ENCODE data around the gene STAB1.

STAB1 gene

GRCh38 chr3:52527732-52528585 lies 32.8 kb downstream of the STAB1 start:
- in situ Hi-C loops (cut with HindIII; ENCODE audit: low pct_ligation_motif_present, low pct_unique_long_range_greater_than_20kb, low sequenced_read_pairs) = no loop called here

GRCh38 chr3:52528586-52529375 lies 33.6 kb downstream of the STAB1 start:
- no peak for DNase-seq
- in situ Hi-C loops (cut with HindIII; ENCODE audit: low pct_ligation_motif_present, low pct_unique_long_range_greater_than_20kb, low sequenced_read_pairs) = no loop called here

More at GRCh38 chr3:52527732-52528585, 32.8 kb downstream of the STAB1 start:
- DNase-seq = no peak

- in situ Hi-C loops (cut with HindIII; ENCODE audit: low pct_ligation_motif_present, low pct_unique_long_range_greater_than_20kb, low sequenced_read_pairs) = no loop called here
- no peak for DNase-seq
Observed at GRCh38 chr3:52529376-52530333, 34.5 kb downstream of the STAB1 start.

GRCh38 chr3:52530918-52531826 lies 36.0 kb downstream of the STAB1 start:
- in situ Hi-C loops (cut with HindIII; ENCODE audit: low pct_ligation_motif_present, low pct_unique_long_range_greater_than_20kb, low sequenced_read_pairs) = no loop called here
- DNase-seq = no peak

GRCh38 chr3:52531860-52532516 lies 36.9 kb downstream of the STAB1 start:
- DNase-seq = no peak
- in situ Hi-C loops (cut with HindIII; ENCODE audit: low pct_ligation_motif_present, low pct_unique_long_range_greater_than_20kb, low sequenced_read_pairs) = no loop called here

- no peak for DNase-seq
- in situ Hi-C loops (cut with HindIII; ENCODE audit: low pct_ligation_motif_present, low pct_unique_long_range_greater_than_20kb, low sequenced_read_pairs) = no loop called here
Observed at GRCh38 chr3:52532517-52532837, 37.3 kb downstream of the STAB1 start.

- in situ Hi-C loops (cut with HindIII; ENCODE audit: low pct_ligation_motif_present, low pct_unique_long_range_greater_than_20kb, low sequenced_read_pairs) = no loop called here
Observed at GRCh38 chr3:52532838-52533622, 37.9 kb downstream of the STAB1 start.

GRCh38 chr3:52533623-52534280 lies 38.6 kb downstream of the STAB1 start, which contains the start of gene NT5DC2:
TSS of gene NT5DC2 (minus strand) at chr3:52533857. CDS start at chr3:52533737, 120 bp downstream.
- in situ Hi-C loops (cut with HindIII; ENCODE audit: low pct_ligation_motif_present, low pct_unique_long_range_greater_than_20kb, low sequenced_read_pairs) = no loop called here
- peak; percentile 75 for DNase-seq

More at GRCh38 chr3:52532838-52533622, 37.9 kb downstream of the STAB1 start:
- DNase-seq = peak; percentile 17

GRCh38 chr3:52534281-52535183 lies 39.4 kb downstream of the STAB1 start:
- in situ Hi-C loops (cut with HindIII; ENCODE audit: low pct_ligation_motif_present, low pct_unique_long_range_greater_than_20kb, low sequenced_read_pairs) = no loop called here
- no peak for DNase-seq

- no peak for DNase-seq
- in situ Hi-C loops (cut with HindIII; ENCODE audit: low pct_ligation_motif_present, low pct_unique_long_range_greater_than_20kb, low sequenced_read_pairs) = no loop called here
Observed at GRCh38 chr3:52535411-52536111, 40.4 kb downstream of the STAB1 start.

GRCh38 chr3:52536112-52536368 lies 40.9 kb downstream of the STAB1 start:
- in situ Hi-C loops (cut with HindIII; ENCODE audit: low pct_ligation_motif_present, low pct_unique_long_range_greater_than_20kb, low sequenced_read_pairs) = no loop called here
- DNase-seq = no peak

GRCh38 chr3:52536369-52537164 lies 41.4 kb downstream of the STAB1 start, which contains the start of gene UQCC5:
TSS of gene UQCC5 (plus strand) at chr3:52536605. CDS start at chr3:52536756, 151 bp downstream.
- DNase-seq = peak; percentile 97
- in situ Hi-C loops (cut with HindIII; ENCODE audit: low pct_ligation_motif_present, low pct_unique_long_range_greater_than_20kb, low sequenced_read_pairs) = no loop called here

GRCh38 chr3:52537165-52537620 lies 42.1 kb downstream of the STAB1 start:
- DNase-seq = no peak
- in situ Hi-C loops (cut with HindIII; ENCODE audit: low pct_ligation_motif_present, low pct_unique_long_range_greater_than_20kb, low sequenced_read_pairs) = no loop called here
